Endometrium (tissue), 2 donors: ENCODE measurements around the gene PEX12.
A peak's percentile ranks its signal among the peaks of the same experiment; 100 is the strongest.
"Not testable (repeated sequence)": the region's sequence is repeated elsewhere in the genome, so short reads cannot be mapped to it uniquely, and the experiment has no call there.

Source experiments
- FAIRE-seq: peaks from 2 replicates; lab custom pipeline; 2012; peaks lifted over from hg19 to GRCh38; lab: Jason Lieb, UNC
- donor health status: control.
- donor health status: control.

PEX12 gene

DNA sequence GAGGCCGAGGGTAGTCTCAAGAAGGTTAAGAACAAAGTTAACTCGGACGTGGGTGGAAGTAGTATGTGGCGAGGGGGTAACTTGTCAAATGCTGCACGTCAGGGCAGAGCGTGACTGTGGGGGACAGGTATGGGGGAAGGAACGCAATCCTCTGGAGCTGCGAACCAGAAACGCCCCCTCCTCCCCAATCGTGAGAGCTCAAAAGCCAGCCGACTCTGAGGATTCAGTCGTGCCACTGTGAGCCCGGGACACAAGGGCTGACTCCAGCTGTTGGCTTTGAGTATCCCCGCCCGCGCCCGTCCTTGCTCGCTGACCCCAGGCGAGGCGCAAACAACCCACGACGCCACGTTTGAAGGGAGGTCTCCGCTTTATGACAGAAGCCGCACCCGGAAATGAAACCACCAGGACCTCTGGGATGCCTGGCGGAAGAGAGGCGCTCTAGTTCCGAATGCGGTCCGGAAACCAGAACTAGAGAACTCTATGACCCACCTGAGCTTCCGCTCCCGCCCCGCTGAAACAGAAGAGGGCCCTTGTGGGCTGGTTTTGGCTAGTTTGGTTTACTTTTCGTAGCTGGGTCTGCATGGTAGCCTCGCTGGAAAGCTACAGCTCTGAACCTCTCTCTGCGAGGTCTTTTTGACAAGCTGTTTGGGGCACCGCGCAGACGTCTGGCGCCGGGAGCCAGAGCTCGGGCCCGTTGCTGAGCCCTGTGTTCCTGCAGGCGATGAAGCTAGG is at the start of gene PEX12:
Gene PEX12, minus strand, starts transcription at position 375 of the 732 bp plus-strand sequence. CDS start 550 bp downstream, outside the sequence.
- FAIRE-seq, result peak; percentile 93

DNA sequence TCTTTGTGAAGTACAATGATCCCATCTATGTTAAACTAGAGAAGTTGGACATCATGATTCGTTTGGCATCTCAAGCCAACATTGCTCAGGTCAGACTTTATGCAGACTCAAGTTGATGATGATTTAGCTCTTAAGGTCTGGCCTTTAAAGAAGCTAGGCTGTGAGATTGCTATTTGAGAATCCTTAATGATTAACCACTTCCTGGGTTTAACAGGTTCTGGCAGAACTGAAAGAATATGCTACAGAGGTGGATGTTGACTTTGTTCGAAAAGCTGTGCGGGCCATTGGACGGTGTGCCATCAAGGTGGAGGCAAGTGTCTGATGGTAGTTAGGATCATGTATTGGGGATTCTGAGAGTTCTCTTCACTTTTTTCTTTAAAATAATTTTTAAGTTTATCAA is 49.0 kb upstream of the PEX12 start:
- FAIRE-seq, result no peak

DNA sequence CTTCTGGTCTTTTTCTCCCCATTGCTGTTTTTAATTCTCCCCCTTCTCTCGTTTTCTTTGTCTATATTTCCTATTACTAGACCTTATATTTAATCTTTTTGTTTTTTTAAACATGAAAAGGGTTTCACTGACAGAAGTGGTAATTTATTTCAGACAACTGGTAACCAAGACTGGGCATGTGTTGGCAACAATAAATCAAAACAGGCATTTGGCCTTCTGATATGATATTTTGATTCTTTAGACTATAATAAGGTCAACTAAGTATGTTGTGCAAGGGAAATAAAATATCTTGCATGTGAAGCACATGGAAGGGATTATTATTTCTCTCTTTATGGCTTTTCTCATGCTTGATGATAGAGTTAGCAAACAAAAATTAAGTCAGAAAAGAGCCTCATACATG is 43.4 kb upstream of the PEX12 start:
- no peak for FAIRE-seq

DNA sequence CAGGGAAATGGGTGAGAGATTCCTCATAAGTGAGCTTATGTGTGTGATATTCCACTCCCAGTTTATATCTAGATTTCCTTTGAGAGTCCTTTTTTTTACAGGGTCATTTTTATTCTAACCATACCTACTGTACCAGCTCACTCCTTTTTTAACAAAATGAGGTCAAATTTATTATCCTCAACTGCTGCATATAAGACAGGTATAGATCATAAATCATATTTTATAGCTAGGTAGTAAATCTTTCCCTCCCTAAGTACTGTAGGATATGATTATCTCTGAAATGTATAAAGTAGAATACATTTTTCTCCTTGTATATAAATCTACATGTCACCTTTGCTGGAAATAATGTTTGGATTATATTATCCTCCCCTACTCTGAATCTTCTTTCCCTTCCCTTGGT is 40.3 kb upstream of the PEX12 start:
- FAIRE-seq, result no peak

DNA sequence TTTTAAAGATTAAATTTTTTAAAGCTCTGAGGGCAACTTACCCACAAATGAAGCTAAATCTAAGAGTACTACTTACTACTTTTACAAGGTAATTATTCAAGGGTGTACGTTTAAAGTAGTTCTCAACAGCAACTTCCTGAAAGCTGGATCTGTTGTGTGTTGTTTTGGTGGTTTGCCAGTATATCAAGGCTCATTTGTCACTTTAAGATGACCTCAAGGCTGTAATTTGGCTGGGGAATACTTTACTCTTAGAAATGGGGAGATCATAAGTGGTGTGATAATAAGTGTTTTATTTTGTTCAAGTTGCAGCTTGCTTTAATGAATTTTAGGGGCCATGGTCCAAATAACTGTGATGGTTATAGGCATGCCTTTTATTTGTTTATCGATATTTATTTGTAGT is 39.1 kb upstream of the PEX12 start:
- no peak for FAIRE-seq

DNA sequence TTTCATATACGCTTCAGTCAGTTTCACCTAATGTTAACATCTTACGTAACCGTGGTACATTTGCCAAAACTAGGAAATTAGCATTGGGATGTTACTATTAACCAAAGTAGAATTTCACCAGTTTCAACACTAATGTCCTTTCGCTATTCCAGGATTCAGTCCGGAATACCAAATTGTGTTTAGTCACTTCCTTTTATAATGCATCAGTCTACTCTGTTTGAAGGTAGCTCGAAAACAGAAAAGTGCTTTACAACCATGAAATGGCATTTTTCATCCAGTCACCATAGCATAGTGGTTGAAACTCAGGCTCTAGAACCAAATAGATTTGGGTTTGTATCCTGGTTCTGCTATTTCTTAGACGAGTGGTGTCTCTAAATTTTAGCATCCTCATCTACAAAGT is 38.2 kb upstream of the PEX12 start:
- FAIRE-seq, result no peak

DNA sequence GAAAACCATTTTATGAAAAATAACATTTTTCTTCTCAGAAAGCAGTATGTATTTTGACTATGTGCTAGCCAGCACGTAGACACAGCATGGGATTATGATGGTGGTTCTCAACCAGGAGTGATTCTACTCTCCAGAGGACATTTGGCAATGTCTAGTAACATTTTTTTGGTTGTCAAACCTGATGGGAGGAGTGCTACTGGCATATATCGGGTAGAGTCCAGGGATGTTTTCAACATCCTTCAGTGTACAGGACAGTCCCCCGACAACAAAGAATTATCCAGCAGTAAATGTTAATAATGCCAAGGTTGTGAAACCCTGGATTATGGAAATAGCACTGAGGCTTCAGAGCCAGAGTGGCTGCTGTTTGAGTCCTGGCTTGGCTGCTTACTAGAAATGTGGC is 36.4 kb upstream of the PEX12 start:
- no peak for FAIRE-seq

DNA sequence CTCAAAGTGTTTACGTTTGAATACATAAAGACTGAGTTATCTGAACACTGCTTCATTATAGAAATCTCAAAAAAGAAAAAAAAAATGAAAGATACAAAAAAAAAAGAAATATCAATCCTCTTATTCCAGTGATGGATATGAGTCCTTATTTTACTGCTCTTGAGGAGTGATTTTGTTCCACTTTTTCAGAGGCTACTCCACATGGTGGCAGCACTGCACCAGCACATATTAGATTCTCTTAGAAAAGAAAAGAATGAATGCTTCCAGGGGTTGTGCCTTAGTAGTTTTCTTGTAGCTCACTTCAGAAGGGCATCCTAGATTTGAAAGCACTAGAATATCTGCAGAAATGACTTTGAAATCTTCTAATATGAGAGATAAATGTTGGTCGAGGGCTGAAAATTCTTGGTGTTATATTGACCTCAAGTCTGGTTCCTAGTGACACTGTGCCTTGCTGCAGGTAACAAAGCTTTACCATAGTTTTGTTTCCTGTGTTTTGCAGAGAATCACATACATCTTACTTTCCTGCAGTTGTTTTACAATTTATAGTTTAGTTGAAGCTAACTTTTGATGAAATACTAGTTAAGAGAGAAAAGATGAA is 34.7 kb upstream of the PEX12 start:
- FAIRE-seq, result peak; percentile 51

DNA sequence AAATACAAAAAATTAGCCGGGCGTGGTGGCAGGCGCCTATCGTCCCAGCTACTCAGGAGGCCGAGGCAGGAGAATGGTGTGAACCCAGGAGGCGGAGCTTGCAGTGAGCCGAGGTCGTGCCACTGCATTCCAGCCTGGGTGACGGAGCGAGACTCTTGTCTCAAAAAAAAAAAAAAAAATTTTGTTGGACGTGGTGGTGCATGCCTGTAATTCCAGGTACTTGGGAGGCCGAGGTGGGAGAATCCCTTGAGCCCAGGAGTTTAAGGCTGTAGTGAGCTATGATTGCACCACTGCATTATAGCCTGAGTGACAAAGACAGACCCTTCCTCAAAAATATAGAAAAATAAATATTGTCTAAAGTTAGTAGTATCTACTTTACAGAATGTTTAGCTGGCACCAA is 32.4 kb upstream of the PEX12 start:
- not testable (repeated sequence) for FAIRE-seq

DNA sequence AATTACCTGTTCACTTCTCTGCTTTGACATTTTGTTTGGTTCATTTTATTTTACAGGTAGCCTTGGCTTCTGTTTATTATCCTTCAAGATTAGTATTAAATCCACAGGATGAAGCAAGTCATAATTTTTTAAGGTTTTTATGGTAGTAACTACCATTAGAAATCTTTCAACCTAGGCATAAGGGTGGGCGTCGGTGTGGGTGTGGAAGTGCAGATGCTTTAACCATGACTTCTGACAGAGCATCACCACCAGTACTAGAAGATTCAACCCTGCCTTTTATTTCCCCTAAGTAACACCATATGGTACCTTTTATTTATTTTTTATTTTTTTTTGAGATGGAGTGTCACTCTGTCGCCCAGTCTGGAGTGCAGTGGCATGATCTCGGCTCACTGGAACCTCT is 31.5 kb upstream of the PEX12 start:
- FAIRE-seq, result no peak

DNA sequence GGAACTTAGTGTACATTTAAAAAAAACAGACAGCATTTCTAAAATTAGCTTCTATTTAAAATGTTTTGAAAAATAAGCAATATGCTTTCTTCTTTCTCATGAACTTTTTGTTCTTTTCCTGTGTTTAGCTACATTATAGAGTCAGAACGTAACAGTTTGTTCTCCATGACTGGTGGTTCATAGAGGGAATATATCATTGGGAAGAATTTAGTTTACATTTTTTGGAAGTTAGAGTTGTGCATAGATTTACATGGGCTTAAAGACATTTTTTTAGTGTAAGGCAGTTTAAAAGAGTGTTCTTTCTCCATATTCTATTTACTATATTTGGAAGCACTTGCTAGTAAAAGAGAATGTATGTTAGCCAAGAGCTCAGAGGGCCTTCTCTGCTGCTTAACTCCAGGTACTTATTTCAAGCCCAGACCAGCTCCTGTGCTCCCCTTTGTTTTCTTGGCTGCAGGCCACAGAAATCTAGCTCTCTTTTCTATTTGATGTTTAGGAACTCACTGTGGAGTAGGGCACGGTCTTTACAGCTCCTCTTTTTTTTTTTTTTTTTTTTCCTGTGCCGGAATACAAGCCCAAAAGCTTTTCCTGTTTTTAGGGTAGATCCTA is 29.0 kb upstream of the PEX12 start:
- FAIRE-seq, result no peak

DNA sequence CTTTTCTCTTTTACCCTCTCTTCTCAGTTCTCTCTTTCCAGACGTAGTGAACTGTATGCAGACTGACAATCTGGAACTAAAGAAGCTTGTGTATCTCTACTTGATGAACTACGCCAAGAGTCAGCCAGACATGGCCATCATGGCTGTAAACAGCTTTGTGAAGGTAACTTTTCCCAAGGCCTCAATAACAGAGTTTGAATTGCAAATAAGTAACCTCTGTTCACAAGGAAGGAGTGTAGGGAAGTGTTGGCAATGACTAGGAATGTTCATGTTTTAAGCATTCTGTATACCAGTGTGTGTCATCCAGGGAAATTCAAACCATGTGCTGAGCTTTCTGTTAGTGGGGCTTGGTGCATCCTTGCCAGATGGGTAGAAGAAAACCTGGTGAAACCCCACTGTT is 27.3 kb upstream of the PEX12 start:
- FAIRE-seq, result no peak

DNA sequence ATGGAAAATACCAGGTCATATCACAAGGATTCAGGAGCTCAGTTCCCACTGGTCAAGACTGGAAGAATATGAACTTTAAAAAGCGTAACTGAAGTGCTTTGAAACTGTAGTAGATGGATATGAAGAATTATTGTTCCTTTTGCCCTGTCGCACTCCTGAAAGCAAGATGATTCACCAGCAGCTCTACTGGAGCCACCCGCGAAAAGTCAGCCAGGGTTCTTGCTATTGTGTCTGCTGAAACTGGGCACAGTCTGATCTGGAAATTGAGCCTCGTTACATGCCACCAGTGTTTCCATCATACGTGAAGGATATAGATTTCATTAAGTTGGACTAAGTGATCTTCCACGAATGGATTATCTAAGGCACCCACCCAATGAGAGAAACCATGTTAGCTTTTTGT is 25.3 kb upstream of the PEX12 start:
- FAIRE-seq, result no peak

DNA sequence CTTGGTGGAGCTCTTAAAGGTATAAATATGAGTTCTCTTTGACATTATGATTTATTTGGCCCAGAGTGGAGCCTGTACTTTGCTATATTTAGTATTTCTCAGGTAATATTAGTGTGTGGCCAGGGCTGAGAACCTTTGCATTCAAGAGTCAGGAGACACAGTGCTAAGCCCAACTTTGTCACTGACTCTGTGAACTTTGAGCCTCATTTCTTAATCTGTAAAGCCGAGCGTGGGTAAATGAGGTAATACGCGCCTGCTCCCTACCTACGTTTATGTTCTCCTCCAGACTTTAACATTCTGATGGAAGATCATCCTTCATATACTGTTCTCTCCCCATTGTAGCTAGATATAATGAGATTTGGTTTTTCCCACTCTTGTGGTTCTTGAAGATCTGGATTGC is 19.2 kb upstream of the PEX12 start:
- no peak for FAIRE-seq

DNA sequence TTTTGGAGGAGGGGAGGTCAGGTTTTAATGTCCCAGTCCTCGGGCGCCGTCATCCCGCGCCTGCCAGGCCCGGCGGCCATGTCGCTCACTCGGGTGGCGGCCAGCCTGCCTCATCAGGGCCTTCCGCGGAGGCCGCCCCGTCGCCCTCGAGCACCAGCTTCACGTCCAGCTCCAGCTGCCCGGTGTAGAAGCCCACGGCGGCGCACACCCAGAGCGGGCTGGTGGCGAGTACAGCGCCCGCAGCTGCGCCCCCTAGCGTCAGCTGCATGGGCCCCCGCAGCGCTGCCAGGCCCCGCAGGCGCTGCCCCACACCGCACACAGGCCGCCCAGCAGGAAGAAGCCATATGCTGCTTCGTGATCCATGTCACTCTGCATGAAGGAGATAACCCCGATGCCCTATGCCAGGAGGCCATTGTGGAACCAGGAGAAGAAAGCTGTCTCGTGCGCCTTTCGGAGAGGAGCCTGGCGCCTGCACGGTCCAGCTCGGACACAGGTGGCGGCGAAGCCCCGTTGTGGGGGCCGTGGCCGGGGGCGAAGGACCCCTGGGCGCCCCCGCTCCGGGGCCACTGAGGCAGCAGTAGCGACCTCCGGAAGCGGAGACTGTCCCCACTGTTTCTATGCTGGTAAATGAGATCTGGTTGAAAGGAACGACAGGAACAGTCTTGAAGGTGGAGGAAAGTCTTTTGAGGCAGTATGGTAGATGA is 18.3 kb upstream of the PEX12 start:
- no peak for FAIRE-seq

DNA sequence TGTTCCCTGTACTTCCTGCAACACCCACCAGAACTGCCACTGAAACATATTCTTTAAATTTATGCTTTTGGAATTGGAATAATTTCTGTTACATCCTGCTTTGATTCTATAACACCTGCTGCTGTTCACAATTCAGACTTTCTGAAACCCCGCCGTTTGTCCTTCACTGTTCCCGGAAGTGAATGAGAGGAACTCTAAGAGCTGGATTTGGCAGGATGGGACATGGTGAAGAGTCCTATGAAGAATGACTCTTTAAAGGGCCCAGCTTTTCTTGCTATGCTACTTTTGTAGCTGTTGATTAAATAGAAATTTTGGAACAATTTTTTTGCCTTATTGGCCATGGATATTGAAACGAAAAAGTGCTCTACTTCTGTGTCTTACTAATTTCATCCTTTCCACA is 17.7 kb upstream of the PEX12 start:
- no peak for FAIRE-seq

DNA sequence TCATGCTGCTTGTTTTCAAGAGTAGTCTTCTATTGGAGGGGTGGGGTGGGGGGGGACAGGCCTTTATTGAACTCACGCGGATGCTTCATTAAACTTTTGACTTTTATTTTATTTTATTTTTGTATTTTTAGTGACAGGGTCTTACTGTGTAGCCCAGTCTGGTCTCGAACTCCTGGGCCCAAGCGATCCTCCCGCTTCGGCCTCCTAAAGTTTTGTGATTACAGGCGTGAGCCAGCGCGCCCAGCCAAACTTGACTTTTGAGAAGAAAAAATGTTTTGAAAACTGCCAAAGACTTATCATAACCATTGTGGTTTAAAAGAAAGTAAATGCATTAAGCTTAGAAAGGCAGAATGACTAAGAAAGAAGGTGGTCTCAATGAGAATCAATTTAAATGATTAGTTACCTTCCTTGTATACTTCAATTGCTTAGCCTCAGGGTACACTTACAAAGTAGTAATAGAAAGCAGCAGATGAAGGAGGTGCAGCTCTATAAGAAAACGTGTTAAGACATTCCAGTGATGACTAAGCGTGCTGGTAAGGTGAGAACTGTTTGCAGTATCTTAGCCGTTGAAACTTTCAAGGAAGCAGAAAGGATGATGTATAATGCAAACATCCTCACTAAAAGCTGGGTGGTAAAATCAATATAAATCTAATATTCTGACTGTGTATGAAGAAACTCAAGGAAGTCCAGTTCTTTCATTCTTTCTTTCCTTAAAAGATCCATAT is 10.0 kb upstream of the PEX12 start:
- FAIRE-seq, result no peak

DNA sequence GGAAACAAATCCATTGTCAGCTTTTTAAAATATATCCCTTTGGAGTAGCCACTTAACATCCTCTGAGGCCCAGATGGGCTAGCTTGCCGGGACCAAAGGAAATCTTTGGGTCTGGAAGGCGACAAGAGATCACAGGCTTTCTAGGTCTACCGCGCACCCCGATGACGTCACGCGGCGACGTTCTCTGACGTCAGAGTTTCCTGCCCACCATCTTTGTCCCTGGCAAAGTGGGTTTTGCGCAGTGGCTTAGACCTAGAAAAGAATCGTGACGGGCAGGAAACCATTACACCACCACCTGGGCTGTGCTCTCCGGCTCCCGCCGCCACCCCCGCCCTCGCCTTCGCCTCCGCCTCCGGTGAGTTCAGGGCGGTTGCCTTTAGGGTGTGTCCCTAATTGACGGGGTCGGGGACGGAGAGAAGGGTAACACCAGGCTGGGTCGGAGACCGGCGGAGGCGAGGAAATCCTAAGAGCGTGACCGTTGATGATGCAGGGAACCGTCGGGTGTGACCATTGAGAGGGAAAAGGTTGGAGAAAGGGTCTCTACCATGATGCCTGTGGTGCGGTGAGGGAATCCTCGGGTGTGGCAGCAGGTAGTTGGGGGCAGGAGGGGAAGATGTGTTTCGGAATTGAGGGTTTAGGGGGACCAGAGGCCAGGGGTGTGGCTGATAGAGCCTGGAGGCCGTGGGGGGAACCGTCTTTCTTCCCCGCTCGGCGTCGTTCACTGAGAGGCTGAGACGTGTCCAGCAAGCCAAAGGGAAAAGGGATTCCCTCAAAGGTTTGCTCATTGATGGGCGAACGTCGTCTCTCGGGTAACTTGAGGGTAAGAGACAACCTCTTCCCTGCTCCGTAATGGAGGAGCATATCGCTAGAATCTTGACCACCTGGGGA is 8.9 kb upstream of the PEX12 start, which contains the start of gene AP2B1:
Gene AP2B1, plus strand, starts transcription at position 249 of the 888 bp plus-strand sequence. CDS start 6,709 bp downstream, outside the sequence.
- FAIRE-seq, result peak; percentile 84

DNA sequence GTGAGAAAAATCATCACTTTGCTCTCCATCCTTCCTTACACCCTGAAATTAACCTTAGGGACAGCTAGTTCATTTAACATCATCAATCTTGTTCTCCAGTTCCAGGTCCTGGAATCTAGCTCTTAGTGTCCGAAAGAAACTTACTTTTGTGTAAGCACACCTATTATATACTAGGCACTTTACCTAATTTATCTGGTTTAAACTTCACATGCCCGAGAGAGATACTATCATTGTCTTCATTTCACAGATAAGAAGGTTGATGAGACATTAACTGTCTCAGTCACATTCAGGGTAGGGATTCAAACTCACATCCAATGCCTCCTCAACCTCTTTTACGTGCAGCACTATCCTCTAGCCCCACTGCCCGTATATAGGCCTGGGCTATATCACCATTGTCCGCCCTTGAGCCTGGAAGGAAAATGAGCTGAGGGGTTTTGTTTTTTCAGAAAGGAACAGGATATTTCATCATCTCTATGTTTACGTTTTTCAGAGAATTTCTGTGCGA is 8.2 kb upstream of the PEX12 start:
- no peak for FAIRE-seq

DNA sequence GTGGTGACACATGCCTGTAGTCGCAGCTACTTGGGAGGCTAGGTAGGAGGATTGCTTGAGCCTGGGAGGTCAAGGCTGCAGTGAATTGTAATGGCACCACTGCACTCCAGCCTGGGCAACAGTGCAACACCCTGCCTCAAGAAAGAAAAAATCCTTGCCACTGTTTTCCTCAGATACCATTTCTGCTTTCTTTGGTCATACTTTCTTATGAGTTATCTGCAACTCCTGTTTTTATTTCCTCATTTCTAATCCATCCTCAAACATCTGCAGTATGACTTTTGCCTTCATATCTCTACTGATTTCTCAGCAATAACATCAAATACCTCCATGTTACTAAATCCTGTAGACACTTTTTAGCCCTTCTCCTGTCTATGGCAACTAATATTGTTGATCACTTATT is 5.7 kb upstream of the PEX12 start:
- no peak for FAIRE-seq

DNA sequence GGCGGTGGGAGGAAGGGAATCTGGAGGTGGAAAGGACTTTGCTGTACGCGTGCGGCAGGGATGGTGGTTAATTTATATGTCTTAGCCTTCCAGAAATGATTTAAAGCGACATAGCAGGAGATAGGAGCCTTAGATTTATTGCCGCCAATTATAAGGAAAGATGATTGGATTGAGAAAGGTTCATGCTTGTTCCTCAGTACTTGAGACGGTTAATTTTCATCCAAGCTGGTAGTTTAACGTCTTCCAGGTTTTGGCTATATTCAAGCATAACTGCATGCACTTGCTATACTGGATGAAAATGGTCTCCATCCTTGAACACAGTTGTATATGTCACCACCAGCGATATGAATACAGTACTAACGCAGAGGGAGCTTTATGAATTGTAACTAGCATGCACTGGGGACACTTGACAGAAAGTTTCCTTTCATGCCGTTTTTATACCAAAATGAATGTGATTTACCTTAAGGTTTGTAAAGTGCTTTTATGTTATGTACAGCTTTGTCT is 610 bp upstream of the PEX12 start:
- no peak for FAIRE-seq
